ENCODE data around the gene CCDC14.

GRCh38 chr3:123877466-123877865 is 83.6 kb downstream of the CCDC14 start:
- TF ChIP-seq, protein P1, sequence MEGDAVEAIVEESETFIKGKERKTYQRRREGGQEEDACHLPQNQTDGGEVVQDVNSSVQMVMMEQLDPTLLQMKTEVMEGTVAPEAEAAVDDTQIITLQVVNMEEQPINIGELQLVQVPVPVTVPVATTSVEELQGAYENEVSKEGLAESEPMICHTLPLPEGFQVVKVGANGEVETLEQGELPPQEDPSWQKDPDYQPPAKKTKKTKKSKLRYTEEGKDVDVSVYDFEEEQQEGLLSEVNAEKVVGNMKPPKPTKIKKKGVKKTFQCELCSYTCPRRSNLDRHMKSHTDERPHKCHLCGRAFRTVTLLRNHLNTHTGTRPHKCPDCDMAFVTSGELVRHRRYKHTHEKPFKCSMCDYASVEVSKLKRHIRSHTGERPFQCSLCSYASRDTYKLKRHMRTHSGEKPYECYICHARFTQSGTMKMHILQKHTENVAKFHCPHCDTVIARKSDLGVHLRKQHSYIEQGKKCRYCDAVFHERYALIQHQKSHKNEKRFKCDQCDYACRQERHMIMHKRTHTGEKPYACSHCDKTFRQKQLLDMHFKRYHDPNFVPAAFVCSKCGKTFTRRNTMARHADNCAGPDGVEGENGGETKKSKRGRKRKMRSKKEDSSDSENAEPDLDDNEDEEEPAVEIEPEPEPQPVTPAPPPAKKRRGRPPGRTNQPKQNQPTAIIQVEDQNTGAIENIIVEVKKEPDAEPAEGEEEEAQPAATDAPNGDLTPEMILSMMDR (IDR thresholded peaks at IDR 0.05), result no peak
- no peak for TF ChIP-seq POLR2A (IDR thresholded peaks at IDR 0.05)

All from heart left ventricle (tissue), 13 donors.